GM06990 (cell line): ENCODE data around the gene HS6ST1.

Experiments used
- DNase-seq: peaks from one replicate; pipeline ENCODE4 v3.0.0-alpha.2; 2011; ENCODE audit not compliant: insufficient read length; ENCODE audit errors: extremely low read depth
- H3K27me3 ChIP-seq: replicated peaks from 2 replicates; pipeline ENCODE4 v1.6.0; 2011; ENCODE audit warnings: low read length; ENCODE audit not compliant: control insufficient read depth, insufficient read depth
- H3K36me3 ChIP-seq: 2 replicates; pipeline ENCODE4 v1.5.1; 2011; ENCODE audit warnings: low read length; ENCODE audit not compliant: control insufficient read depth, insufficient read depth
- H3K4me3 ChIP-seq: replicated peaks from 2 replicates; pipeline ENCODE4 v1.5.1; 2011; ENCODE audit warnings: low read depth, mild to moderate bottlenecking, control low read depth, low read length
- CTCF ChIP-seq: IDR thresholded peaks from 2 replicates; pipeline ENCODE4 v1.5.1; 2011; ENCODE audit warnings: low read length, control low read depth, mild to moderate bottlenecking, inconsistent platforms; ENCODE audit not compliant: insufficient read depth, poor library complexity, severe bottlenecking

The HS6ST1 gene

GRCh38 chr2:128288781-128289180 is 29.9 kb downstream of the HS6ST1 start:
- no peak for TF ChIP-seq CTCF
- H3K36me3 ChIP-seq: no peaks in the 10 kb centered on the region; the same call in 1 of the 2 replicates
- H3K27me3 ChIP-seq: no peaks in the 10 kb centered on the region
- no peak overlapping the region for H3K4me3 ChIP-seq
- no peak for DNase-seq

GRCh38 chr2:128287780-128288735 is 30.6 kb downstream of the HS6ST1 start:
- DNase-seq: no peak
- H3K27me3 ChIP-seq: no peaks in the 10 kb centered on the region
- no peak for TF ChIP-seq CTCF
- H3K36me3 ChIP-seq: no peaks in the 10 kb centered on the region; the same call in 1 of the 2 replicates
- no peak overlapping the region for H3K4me3 ChIP-seq

- no peak for TF ChIP-seq CTCF
- Histone ChIP-seq H3K36me3 (no peaks in the 10 kb centered on the region; the same call in 1 of the 2 replicates), H3K27me3 (no peaks in the 10 kb centered on the region), H3K4me3 (no peak overlapping the region)
- DNase-seq: no peak
Observed at GRCh38 chr2:128286905-128287779, 31.5 kb downstream of the HS6ST1 start.

GRCh38 chr2:128286011-128286721 is 32.5 kb downstream of the HS6ST1 start:
- no peak for TF ChIP-seq CTCF
- no peak for DNase-seq
- Histone ChIP-seq H3K27me3 (no peaks in the 10 kb centered on the region), H3K4me3 (no peak overlapping the region), H3K36me3 (no peaks in the 10 kb centered on the region)

- no peaks in the 10 kb centered on the region for H3K36me3 ChIP-seq
- H3K4me3 ChIP-seq: no peak overlapping the region
- TF ChIP-seq CTCF: no peak
- DNase-seq: no peak
- no peaks in the 10 kb centered on the region for H3K27me3 ChIP-seq
Observed at GRCh38 chr2:128285329-128285931, 33.2 kb downstream of the HS6ST1 start.
